Cardiac muscle cell (in vitro differentiated cells and primary cell): ENCODE data around the gene ELF5. TPM values are rescaled to one million over a fixed set of nuclear protein-coding genes. Genes with fewer than 3 reads are reported as not detected.

Experiments
- DNase-seq, 2 donors: peaks; one replicate each; pipeline versions ENCODE4 v3.0.0 to v3.0.0-alpha.2; 2010 to 2017; ENCODE audit warnings: low read depth in 1 of 2, low spot score in 1 of 2
- H3K27ac ChIP-seq: fragments of 200-600 bp; sonication (generic); 2 replicates; pipeline ENCODE4 v1.5.1; 2016
- H3K27me3 ChIP-seq: fragments of 200-600 bp; sonication (generic); 2 replicates; pipeline ENCODE4 v1.6.0; 2016; ENCODE audit warnings: control low read depth
- H3K36me3 ChIP-seq: fragments of 200-600 bp; sonication (generic); 2 replicates; pipeline ENCODE4 v1.5.1; 2016; ENCODE audit warnings: control low read depth
- H3K4me1 ChIP-seq: fragments of 200-600 bp; sonication (generic); 2 replicates; pipeline ENCODE4 v1.8.1; 2017; ENCODE audit warnings: low read depth, mild to moderate bottlenecking, mixed run types
- H3K4me3 ChIP-seq: fragments of 200-600 bp; sonication (generic); 2 replicates; pipeline ENCODE4 v1.5.1; 2016; ENCODE audit warnings: mild to moderate bottlenecking
- H3K9me3 ChIP-seq: fragments of 200-600 bp; sonication (generic); 2 replicates; pipeline ENCODE4 v1.5.1; 2017; ENCODE audit warnings: low read depth, mild to moderate bottlenecking, control low read depth
- polyA plus RNA-seq: library from polyadenylated mRNA; unstranded; fragments of >200 nt; fragmentation: Nextera tagmentation; extraction: Ambion mirVana; gene quantifications from 2 replicates; pipeline ENCODE4 v1.2.1, GENCODE V29; 2016
- total RNA-seq: library from RNA; depleted of rRNA; stranded (reverse); fragments of >200 nt; gene quantifications from 2 replicates; pipeline ENCODE4 v1.2.3, GENCODE V29; 2016
- TF ChIP-seq, protein P1 (sequence below): IDR thresholded peaks from 2 replicates; pipeline ENCODE4 v1.5.1; 2012; ENCODE audit warnings: low read depth, mild to moderate bottlenecking, low read length

The ELF5 gene
- total and polyA plus RNA-seq, 2 experiments from 2014 or later: not detected

GRCh38 chr11:34454308-34455032 is 59.1 kb downstream of the ELF5 start:
- no peak overlapping the region for H3K27ac ChIP-seq
- no peak for DNase-seq
- no peak overlapping the region for H3K4me3 ChIP-seq
- peaks cover 13% of the 10 kb centered on the region for H3K4me1 ChIP-seq
- TF ChIP-seq, protein P1, sequence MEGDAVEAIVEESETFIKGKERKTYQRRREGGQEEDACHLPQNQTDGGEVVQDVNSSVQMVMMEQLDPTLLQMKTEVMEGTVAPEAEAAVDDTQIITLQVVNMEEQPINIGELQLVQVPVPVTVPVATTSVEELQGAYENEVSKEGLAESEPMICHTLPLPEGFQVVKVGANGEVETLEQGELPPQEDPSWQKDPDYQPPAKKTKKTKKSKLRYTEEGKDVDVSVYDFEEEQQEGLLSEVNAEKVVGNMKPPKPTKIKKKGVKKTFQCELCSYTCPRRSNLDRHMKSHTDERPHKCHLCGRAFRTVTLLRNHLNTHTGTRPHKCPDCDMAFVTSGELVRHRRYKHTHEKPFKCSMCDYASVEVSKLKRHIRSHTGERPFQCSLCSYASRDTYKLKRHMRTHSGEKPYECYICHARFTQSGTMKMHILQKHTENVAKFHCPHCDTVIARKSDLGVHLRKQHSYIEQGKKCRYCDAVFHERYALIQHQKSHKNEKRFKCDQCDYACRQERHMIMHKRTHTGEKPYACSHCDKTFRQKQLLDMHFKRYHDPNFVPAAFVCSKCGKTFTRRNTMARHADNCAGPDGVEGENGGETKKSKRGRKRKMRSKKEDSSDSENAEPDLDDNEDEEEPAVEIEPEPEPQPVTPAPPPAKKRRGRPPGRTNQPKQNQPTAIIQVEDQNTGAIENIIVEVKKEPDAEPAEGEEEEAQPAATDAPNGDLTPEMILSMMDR: no peak
- no peaks in the 10 kb centered on the region for H3K9me3 ChIP-seq
- peaks cover 44% of the 10 kb centered on the region for H3K36me3 ChIP-seq
- no peaks in the 10 kb centered on the region for H3K27me3 ChIP-seq

DNA sequence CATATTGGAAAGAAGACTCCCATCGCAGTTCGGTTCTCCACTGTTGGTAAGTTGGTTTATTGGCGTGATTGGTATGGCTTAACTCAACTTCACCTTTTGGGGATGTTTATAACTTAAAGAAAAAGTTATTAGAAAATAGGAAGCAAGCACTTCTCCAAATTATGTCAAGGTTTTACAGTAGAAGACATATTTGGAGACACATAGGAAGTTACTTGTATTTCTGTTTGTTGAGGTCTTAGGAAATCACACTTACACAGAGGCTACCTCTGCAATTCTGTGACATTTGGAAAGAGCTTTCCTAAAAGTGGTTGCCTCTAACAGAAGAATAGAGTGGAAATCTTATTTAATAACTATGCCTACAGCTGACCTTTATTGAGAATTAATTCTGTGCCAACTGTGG is 62.5 kb downstream of the ELF5 start:
- Histone ChIP-seq H3K27me3 (no peaks in the 10 kb centered on the region), H3K36me3 (peaks cover 35% of the 10 kb centered on the region), H3K4me1 (peaks cover 27% of the 10 kb centered on the region), H3K9me3 (no peaks in the 10 kb centered on the region), H3K27ac (no peak overlapping the region), H3K4me3 (no peak overlapping the region)
- no peak for DNase-seq
- TF ChIP-seq, protein P1: no peak

GRCh38 chr11:34449013-34449412 is 64.6 kb downstream of the ELF5 start:
- Histone ChIP-seq H3K27me3 (no peaks in the 10 kb centered on the region), H3K36me3 (peaks cover 23% of the 10 kb centered on the region), H3K27ac (no peak overlapping the region), H3K4me3 (no peak overlapping the region), H3K4me1 (peaks cover 14% of the 10 kb centered on the region), H3K9me3 (no peaks in the 10 kb centered on the region)
- DNase-seq: peak in 1 of 2 donors; percentile 5
- TF ChIP-seq, protein P1: no peak

DNA sequence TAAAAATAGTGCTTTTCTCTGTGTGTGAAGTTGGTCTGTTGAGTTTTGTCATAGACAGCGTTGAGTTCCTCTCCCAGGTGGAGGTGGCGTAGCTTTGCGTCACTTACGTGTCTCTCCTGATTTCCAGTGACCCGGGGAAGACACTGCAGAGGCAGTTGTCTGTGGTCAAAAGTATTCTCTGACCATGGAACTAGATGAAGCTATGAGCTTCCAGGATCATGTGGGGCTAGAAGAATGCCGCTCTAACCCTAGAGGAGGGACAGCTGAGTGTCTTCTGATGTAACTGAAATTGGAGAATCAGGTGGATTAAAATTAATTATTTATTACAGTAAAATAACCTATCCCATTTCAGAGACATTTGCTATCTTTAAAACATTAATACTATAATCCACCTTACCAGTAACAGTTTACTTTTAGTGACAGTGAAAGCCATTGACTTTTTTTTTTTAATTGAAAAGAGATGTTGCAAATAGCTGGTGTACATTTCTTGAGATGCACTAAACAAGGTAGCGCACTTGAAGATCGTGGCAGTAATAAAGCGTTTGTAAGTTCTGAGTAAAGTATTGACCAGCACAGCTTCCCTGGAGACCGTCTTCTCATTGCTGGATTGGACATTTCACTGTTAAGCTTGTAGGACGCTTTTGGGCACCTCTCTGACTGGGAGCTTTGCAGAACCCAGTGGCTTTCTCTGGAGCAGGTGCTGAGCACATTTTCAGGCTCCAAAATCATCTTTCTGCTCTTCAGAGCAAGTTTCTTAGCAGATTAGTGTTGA is 65.2 kb downstream of the ELF5 start:
- H3K4me1 ChIP-seq: peaks cover 14% of the 10 kb centered on the region
- H3K27ac ChIP-seq: no peak overlapping the region
- H3K4me3 ChIP-seq: no peak overlapping the region
- H3K27me3 ChIP-seq: no peaks in the 10 kb centered on the region
- peaks cover 22% of the 10 kb centered on the region for H3K36me3 ChIP-seq
- H3K9me3 ChIP-seq: no peaks in the 10 kb centered on the region
- TF ChIP-seq, protein P1: no peak
- no peak for DNase-seq

DNA sequence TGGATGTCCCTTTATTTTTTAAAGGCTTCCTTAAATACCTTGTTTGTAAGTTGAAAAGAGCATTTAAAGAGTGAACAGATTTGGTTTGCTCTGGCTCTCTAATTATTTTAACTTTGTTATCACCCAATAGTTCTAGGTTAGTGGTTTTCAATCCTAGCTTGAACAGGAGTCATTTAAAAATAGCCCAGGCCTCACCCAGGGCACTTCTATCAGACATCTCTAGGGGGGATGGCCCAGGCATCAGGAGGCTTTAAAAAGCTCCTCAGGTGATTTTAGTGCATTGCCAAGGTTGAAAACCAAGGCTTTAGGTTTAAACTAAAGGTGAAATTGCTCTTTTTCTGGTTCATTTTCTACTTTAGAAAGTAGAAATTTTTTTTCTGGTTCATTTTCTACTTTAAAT is 66.5 kb downstream of the ELF5 start:
- Histone ChIP-seq H3K27me3 (no peaks in the 10 kb centered on the region), H3K36me3 (peaks cover 19% of the 10 kb centered on the region), H3K4me3 (no peak overlapping the region), H3K27ac (no peak overlapping the region), H3K9me3 (no peaks in the 10 kb centered on the region), H3K4me1 (peaks cover 14% of the 10 kb centered on the region)
- TF ChIP-seq, protein P1: no peak
- peak in 1 of 2 donors; percentile 19 for DNase-seq
